Measurements from ENCODE around the gene ZNF747. TPM values are rescaled to one million over a fixed set of nuclear protein-coding genes. Genes with fewer than 3 reads are reported as not detected.
"Not testable (repeated sequence)": the region's sequence is repeated elsewhere in the genome, so short reads cannot be mapped to it uniquely, and the experiment has no call there.

ZNF747 gene
- total RNA-seq, 2 donors from 2014 or later: 16.8 to 18.3 TPM

GRCh38 chr16:30541502-30542329, 7.1 kb upstream of the ZNF747 start:
- H3K9me3 ChIP-seq: no peaks in the 10 kb centered on the region
- no peak overlapping the region for H3K27ac ChIP-seq
- ATAC-seq (ENCODE audit: insufficient number of reproducible peaks, low FRiP score, low read depth) (no peak), DNase-seq (ENCODE audit: low spot score) (no peak)
- no peak overlapping the region for H3K4me3 ChIP-seq
- no peaks in the 10 kb centered on the region for H3K4me1 ChIP-seq (ENCODE audit: control insufficient read depth in 1 of 2, low read depth in 2 of 2)
- H3K36me3 ChIP-seq: no peaks in the 10 kb centered on the region
- TF ChIP-seq CTCF (IDR thresholded peaks at IDR 0.05): no peak
- no peaks in the 10 kb centered on the region for H3K27me3 ChIP-seq (replicated peaks; ENCODE audit: insufficient read depth)

DNA sequence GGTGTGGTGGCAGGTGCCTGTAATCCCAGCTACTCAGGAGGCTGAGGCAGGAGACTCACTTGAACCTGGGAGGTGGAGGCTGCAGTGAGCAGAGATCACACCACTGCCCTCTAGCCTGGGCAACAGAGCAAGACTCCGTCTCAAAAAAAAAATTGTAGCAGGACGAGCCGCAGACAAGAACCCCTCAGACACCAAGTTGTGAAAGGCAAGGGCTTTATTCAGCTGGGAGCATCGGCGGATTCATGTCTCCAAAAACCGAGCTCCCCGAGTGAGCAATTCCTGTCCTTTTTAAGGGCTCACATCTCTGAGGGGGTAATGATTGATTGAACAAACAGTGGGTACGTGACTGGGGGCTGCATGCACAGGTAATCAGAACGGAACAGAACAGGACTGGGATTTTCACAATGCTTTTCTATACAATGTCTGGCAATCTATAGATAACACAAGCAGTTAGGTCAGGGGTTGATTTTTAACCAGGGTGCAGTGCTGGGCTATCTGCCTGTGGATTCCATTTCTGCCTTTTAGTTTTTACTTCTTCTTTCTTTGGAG, 6.3 kb upstream of the ZNF747 start:
- H3K9me3 ChIP-seq; H3K27ac ChIP-seq; H3K4me1 ChIP-seq (ENCODE audit: control insufficient read depth in 1 of 2, low read depth in 2 of 2); H3K36me3 ChIP-seq; ATAC-seq (ENCODE audit: insufficient number of reproducible peaks, low FRiP score, low read depth); H3K27me3 ChIP-seq (replicated peaks; ENCODE audit: insufficient read depth); DNase-seq (ENCODE audit: low spot score); H3K4me3 ChIP-seq: not testable (repeated sequence)

GRCh38 chr16:30539986-30540526, 5.4 kb upstream of the ZNF747 start:
- not testable (repeated sequence) for DNase-seq (ENCODE audit: low spot score); H3K9me3 ChIP-seq; H3K4me3 ChIP-seq; H3K27me3 ChIP-seq (replicated peaks; ENCODE audit: insufficient read depth); H3K36me3 ChIP-seq; H3K27ac ChIP-seq; ATAC-seq (ENCODE audit: insufficient number of reproducible peaks, low FRiP score, low read depth)
- peaks cover 8 to 12% of the 10 kb centered on the region in 2 donors for H3K4me1 ChIP-seq (ENCODE audit: control insufficient read depth in 1 of 2, low read depth in 2 of 2)

DNA sequence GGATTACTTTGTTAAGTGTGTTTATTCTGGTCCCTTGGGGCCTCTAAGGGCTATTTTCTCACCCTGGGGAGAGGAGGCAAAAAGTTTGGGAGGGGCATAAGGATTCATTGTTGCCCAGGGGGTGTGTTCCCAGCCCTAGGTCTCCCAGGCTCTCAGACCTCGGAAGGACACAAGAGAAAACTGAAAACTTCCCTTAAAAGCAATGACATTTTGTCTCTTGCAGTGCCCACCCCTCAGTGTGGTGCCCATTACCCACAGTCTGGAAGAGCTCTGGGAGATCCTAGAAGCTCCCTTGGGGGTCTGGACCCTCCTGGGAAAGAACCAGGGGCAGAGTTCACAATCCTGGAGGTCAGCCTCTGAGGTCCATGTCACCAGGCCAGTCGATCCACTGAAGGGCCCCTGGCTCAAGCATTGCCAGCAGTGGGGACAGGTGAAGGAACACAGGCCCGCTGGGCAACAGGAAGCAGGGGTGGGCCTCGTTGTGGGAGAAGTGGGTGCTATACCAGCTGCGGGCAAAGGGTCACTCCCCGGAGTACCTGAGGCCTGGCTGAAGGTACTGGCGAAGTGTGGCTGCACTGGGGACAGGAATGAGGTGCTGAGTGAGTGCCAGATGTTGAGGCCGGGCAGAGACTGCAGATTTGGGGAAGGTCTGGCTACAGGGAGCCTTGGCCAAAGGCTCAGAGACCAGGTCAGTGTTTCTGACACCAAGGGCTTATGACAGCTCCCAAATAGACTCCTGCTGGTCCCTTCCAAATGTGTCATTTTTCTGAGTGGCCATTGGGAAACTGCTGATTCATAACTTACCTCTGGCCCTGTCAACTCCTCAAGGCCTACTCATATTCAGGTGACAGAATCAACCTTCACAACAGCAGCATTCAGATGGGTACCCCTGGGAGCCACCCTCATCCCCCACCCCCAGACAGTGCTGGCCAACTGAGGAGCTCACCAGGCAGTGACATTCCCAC, 4.6 kb upstream of the ZNF747 start:
- no peak for ATAC-seq (ENCODE audit: insufficient number of reproducible peaks, low FRiP score, low read depth)
- H3K4me3 ChIP-seq: no peak overlapping the region

GRCh38 chr16:30536391-30537024, 1.9 kb upstream of the ZNF747 start:
- Histone ChIP-seq H3K4me1 (ENCODE audit: control insufficient read depth in 1 of 2, low read depth in 2 of 2) (peaks cover 16 to 25% of the 10 kb centered on the region in 2 donors), H3K4me3 (peak overlapping the region; percentile 74)
- ATAC-seq (ENCODE audit: insufficient number of reproducible peaks, low FRiP score, low read depth); H3K27ac ChIP-seq; DNase-seq (ENCODE audit: low spot score); H3K9me3 ChIP-seq; H3K27me3 ChIP-seq (replicated peaks; ENCODE audit: insufficient read depth); H3K36me3 ChIP-seq: not testable (repeated sequence)

More for the DNA sequence above, 4.6 kb upstream of the ZNF747 start:
- no peak overlapping the region for H3K27ac ChIP-seq
- peaks cover 8 to 12% of the 10 kb centered on the region in 2 donors for H3K4me1 ChIP-seq (ENCODE audit: control insufficient read depth in 1 of 2, low read depth in 2 of 2)
- TF ChIP-seq CTCF (IDR thresholded peaks at IDR 0.05): no peak
- H3K36me3 ChIP-seq: no peaks in the 10 kb centered on the region
- no peaks in the 10 kb centered on the region for H3K27me3 ChIP-seq (replicated peaks; ENCODE audit: insufficient read depth)
- DNase-seq (ENCODE audit: low spot score): no peak
- no peaks in the 10 kb centered on the region for H3K9me3 ChIP-seq

- DNase-seq (ENCODE audit: low spot score): no peak
- peaks cover 6% of the 10 kb centered on the region for H3K36me3 ChIP-seq
- no peak for TF ChIP-seq CTCF (IDR thresholded peaks at IDR 0.05)
- H3K27ac ChIP-seq: peak overlapping the region; percentile 91 to 94
- ATAC-seq (ENCODE audit: insufficient number of reproducible peaks, low FRiP score, low read depth): peak; percentile 19
- H3K27me3 ChIP-seq (replicated peaks; ENCODE audit: insufficient read depth): no peaks in the 10 kb centered on the region
- peaks cover 16 to 25% of the 10 kb centered on the region in 2 donors for H3K4me1 ChIP-seq (ENCODE audit: control insufficient read depth in 1 of 2, low read depth in 2 of 2)
- H3K9me3 ChIP-seq: no peaks in the 10 kb centered on the region
- peak overlapping the region; percentile 74 for H3K4me3 ChIP-seq
Observed at GRCh38 chr16:30535777-30536190, 1.1 kb upstream of the ZNF747 start.

Measured in thoracic aorta (tissue), 2 donors.